ENCODE data around the gene IL36G. TPM values are rescaled to one million over a fixed set of nuclear protein-coding genes. Genes with fewer than 3 reads are reported as not detected.

IL36G gene
- total RNA-seq, 1 experiment from 2014 or later = not detected

DNA sequence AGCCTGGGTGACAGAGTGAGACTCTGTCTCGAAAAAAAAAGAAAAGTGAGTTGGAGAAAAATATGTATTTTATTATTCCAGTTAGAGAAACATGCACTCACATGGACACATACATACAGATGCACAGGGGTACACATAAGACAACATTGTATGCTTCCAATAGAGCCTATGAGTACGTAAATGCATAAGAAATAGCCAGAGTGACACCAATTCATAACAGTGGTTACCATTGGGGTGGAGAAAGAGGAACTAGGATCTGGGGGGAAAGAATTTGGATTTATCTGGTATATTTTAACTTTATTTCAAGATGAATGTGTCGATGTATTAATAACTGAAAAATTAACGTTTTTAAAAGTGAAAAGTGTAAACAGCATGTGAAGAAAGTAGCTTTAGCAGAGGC lies 43.5 kb downstream of the IL36G start:
- H3K27me3 ChIP-seq = no peaks in the 10 kb centered on the region

DNA sequence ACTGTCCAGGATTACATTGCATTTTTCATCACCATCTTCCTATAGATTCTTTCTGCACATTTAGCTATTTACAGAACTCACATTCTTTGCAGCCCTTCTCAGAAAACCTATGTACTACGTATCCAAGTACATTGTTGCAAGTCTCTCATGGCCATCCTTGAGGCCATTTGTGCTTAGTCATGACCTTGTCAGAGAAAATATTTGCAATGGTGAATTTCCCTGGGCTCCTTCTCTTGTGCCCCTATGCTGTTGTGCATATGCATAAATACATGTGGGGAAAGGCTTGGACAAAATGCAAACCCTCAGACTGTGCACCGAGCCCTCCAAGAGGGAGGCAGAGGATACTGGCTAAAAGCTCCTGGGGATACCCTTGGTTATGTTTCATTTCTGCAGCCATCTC lies 47.0 kb downstream of the IL36G start:
- H3K36me3 ChIP-seq = no peaks in the 10 kb centered on the region
- no peaks in the 10 kb centered on the region for H3K9me3 ChIP-seq (replicated peaks)
- H3K27ac ChIP-seq = no peak overlapping the region
- DNase-seq = no peak
- no peaks in the 10 kb centered on the region for H3K4me1 ChIP-seq
- H3K4me3 ChIP-seq = no peak overlapping the region
- 0 out of 2 replicates have a peak, but pooled peaks cover 6% of the 10 kb centered on the region for H3K27me3 ChIP-seq

More for the DNA sequence above, 43.5 kb downstream of the IL36G start:
- Histone ChIP-seq H3K4me3 (no peak overlapping the region), H3K36me3 (no peaks in the 10 kb centered on the region), H3K9me3 (replicated peaks) (no peaks in the 10 kb centered on the region), H3K27ac (no peak overlapping the region), H3K4me1 (no peaks in the 10 kb centered on the region)
- no peak for DNase-seq

DNA sequence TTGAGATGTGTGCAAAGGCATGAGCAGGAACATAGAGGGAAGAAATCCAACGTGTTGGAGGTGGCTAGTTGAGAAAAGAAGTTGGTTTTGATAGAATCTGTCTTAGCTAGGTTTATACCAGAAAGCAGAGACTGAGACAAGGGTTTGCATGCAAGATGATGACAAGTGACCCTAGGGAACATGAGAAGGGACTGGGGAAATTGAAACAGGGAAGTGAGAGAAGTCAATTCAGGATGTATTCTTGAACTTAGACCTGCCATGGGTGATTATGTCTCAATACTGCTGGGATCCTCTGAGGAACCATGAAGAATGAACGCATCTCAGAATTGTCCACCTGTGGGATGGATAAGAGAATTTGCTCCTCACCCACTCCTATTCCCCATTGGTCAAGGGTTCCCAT lies 47.9 kb downstream of the IL36G start:
- Histone ChIP-seq H3K27ac (no peak overlapping the region), H3K4me3 (no peak overlapping the region), H3K27me3 (0 out of 2 replicates have a peak, but pooled peaks cover 10% of the 10 kb centered on the region), H3K9me3 (replicated peaks) (no peaks in the 10 kb centered on the region), H3K4me1 (no peaks in the 10 kb centered on the region), H3K36me3 (no peaks in the 10 kb centered on the region)
- no peak for DNase-seq

DNA sequence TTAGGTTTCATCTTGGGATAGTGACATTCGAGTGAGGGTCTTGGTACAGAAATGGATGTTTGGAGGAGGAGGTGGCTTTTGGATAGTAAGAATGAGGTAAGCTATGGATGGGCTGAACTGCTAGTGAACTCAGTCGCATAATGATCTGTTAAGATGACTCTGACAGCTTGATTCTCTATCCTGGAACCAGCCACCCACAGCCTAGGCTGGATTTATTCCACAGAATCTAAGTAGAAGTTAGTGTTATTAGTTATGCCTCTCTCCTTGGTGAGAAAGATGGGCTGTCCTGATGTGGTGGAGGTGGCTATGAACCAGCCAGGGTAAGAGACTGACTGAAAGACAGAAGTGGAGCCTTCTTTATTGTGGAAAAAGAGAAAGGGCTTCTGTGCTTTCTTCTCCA lies 49.9 kb downstream of the IL36G start:
- Histone ChIP-seq H3K27me3 (peaks cover 11% of the 10 kb centered on the region; the same call in 1 of the 2 replicates), H3K4me1 (no peaks in the 10 kb centered on the region), H3K36me3 (no peaks in the 10 kb centered on the region), H3K9me3 (replicated peaks) (no peaks in the 10 kb centered on the region), H3K4me3 (no peak overlapping the region), H3K27ac (no peak overlapping the region)
- DNase-seq = no peak

DNA sequence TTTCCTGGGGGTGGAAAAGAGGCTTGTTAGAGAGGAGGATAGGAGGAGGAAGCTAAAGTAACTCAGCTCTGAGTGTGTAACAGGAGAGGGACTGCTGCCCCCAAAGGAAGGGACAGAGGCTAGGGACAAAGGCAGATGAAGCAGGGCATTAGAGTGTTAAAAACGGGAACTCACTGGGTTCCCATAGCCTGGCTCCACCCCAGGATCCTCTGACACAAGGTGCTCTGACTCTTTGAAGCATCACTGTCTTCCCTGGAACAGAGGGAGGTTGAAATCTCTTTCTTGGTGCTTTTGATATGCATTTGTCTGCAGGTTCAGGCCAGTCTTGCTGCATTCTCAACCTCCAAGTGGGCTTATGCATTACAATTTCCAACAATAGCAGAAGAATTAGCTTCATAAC lies 50.3 kb downstream of the IL36G start:
- Histone ChIP-seq H3K9me3 (replicated peaks) (no peaks in the 10 kb centered on the region), H3K4me3 (no peak overlapping the region), H3K27ac (no peak overlapping the region), H3K36me3 (no peaks in the 10 kb centered on the region), H3K4me1 (no peaks in the 10 kb centered on the region), H3K27me3 (peaks cover 11% of the 10 kb centered on the region; the same call in 1 of the 2 replicates)
- no peak for DNase-seq

DNA sequence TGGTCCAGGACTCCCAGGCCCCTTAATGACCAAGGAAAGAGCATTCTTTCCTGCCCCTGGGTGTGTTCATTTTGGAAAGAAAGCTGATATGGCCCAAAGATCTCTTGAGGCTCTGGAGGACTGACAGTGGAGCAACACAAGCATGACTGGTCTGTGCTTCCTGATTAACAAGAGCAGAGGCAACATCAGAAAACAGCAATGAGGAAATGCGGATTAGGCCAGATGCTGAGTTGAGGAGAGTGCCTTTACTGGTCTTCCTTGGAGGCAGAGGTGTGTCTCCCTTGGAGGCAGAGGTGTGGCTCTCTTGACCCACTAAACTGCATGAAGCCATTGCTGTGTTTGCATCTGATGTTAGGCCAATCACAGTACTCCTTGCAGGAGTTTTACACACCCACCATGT lies 54.9 kb downstream of the IL36G start:
- no peaks in the 10 kb centered on the region for H3K9me3 ChIP-seq (replicated peaks)
- no peak for DNase-seq
- H3K4me1 ChIP-seq = no peaks in the 10 kb centered on the region
- no peak overlapping the region for H3K27ac ChIP-seq
- H3K36me3 ChIP-seq = no peaks in the 10 kb centered on the region
- H3K4me3 ChIP-seq = no peak overlapping the region
- peaks cover 11% of the 10 kb centered on the region; the same call in 1 of the 2 replicates for H3K27me3 ChIP-seq

DNA sequence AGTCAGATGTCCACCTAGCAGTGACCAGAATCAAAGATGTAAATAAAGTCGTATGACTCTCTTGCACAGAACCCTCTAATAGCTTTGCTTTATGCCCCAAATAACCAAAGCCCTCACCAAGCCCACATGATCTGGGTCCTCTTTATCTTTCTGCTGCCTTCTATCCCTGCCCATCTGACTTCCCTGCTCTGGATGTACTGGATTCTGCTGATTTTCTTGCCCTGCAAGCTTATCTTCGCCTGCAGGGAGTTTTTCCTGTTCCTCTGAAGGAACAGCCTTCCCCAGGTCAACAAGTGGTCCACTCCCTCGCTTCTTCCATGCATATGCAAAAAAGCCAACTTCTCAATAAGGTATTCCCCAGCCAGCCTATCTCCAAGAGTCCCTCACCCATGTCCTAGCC lies 56.2 kb downstream of the IL36G start:
- H3K4me1 ChIP-seq = no peaks in the 10 kb centered on the region
- no peak overlapping the region for H3K27ac ChIP-seq
- H3K9me3 ChIP-seq (replicated peaks) = no peaks in the 10 kb centered on the region
- H3K36me3 ChIP-seq = no peaks in the 10 kb centered on the region
- no peak overlapping the region for H3K4me3 ChIP-seq
- DNase-seq = no peak
- H3K27me3 ChIP-seq = peaks cover 4% of the 10 kb centered on the region; the same call in 1 of the 2 replicates

Other genes with a start within 250 kb of the IL36G start
- 31.0 and 33.7 TPM in 2 replicates for gene CKAP2L, start 213.4 kb upstream of the IL36G start, total RNA-seq (2014; rRNA removed; shearing (Covaris generic))
- not detected in 2 replicates for gene IL1A, start 193.5 kb upstream of the IL36G start, total RNA-seq (2014; rRNA removed; shearing (Covaris generic))
- gene IL1B, start 141.2 kb upstream of the IL36G start, total RNA-seq (2014; rRNA removed; shearing (Covaris generic)) = not detected in 2 replicates
- gene IL37, start 66.8 kb upstream of the IL36G start, total RNA-seq (2014; rRNA removed; shearing (Covaris generic)) = 0.22 and 0.25 TPM in 2 replicates
- gene IL36A, start 27.5 kb downstream of the IL36G start, total RNA-seq (2014; rRNA removed; shearing (Covaris generic)) = not detected in 2 replicates
- gene IL36B, start 74.9 kb downstream of the IL36G start, total RNA-seq (2014; rRNA removed; shearing (Covaris generic)) = not detected in 2 replicates
- gene IL36RN, start 81.2 kb downstream of the IL36G start, total RNA-seq (2014; rRNA removed; shearing (Covaris generic)) = not detected in 2 replicates
- not detected in 2 replicates for gene IL1F10, start 90.0 kb downstream of the IL36G start, total RNA-seq (2014; rRNA removed; shearing (Covaris generic))
- not detected in 2 replicates for gene IL1RN, start 149.6 kb downstream of the IL36G start, total RNA-seq (2014; rRNA removed; shearing (Covaris generic))
- 1.5 and 2.1 TPM in 2 replicates for gene PSD4, start 196.0 kb downstream of the IL36G start, total RNA-seq (2014; rRNA removed; shearing (Covaris generic))